GM18867 (cell line): ENCODE results near the gene MYO3B.

Source experiments
- ATAC-seq: cut with Tn5 transposase; IDR thresholded peaks from one replicate; pipeline ENCODE4 v1.9.1; 2021; ENCODE audit warnings: mild to moderate bottlenecking, moderate library complexity; ENCODE audit not compliant: unreplicated experiment

Gene MYO3B

GRCh38 chr2:170177950-170178781 is at the start of gene MYO3B:
Gene MYO3B (plus strand): TSS chr2:170178147. CDS start chr2:170178288, 141 bp downstream.
- ATAC-seq, result peak; percentile 61

DNA sequence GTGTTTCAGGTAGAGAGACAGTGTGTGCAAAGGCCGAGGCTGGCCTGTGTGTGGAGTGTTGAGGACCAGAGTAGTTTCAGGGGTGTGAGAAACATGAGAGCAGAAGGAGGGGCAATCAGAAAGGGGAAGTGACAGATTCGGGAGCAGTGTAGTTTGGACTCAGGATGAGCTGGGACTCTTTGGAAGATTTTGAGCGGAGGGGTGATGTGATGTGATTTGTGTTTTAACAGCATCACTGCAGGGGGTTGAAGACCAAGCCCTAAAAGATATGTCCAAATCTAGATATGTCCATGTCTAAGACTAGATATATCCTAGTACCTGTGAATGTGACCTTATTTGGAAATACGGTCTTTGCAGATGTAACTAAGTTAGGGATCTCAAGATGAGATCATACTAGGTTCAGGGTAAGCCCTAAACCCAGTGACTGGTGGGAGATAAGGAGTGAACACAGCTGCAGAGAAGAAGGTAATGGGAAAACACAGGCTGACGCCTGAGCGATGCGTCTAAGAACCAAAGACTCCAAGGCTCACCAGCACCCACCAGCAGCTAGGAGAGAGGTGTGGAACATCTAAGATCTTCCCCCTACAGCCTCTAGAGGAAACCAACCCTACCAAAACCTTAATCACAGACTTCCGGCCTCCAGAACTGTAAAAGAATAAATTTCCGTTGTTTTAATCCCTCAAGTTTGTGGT is 38.5 kb upstream of the MYO3B start:
- ATAC-seq, result peak; percentile 62

DNA sequence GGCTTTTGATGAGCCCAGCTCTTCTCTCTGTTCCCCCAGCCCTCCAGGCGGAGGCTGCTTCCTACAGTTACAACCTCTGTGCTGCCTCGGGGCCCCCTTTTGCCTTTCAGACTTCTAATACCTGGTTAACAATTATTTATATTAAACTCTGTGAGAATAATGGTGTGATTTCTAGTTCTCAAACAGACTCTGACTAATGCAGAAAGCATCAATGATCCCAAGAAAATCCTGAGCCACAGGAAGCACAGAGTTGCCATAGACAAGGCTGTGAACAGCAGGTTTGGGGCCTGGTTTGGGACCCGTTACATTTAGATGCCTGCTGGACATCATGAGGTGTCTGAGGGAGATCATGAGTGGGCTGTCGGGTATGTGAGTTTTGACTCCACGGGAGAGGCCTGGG is 37.4 kb upstream of the MYO3B start:
- ATAC-seq, result no peak

DNA sequence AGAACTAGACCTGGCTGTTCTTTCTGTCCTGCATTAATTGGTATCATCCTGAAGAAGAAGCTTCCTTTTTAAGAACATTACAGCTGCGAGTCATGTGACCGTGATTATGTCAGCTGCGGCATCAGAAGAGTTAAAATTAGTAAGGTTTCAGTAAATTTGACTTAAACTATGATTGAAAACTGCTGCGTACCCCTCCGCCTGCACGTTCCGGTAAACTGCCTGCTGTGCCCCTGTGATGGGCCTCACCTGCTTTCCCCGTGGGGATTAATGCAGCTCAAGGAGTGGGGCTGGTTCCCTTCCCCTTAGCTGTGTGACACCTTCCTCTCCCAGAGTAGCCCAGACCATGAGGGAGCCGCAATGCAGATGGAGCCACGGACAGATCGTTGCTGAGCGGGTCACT is 36.1 kb upstream of the MYO3B start:
- peak; percentile 55 for ATAC-seq

DNA sequence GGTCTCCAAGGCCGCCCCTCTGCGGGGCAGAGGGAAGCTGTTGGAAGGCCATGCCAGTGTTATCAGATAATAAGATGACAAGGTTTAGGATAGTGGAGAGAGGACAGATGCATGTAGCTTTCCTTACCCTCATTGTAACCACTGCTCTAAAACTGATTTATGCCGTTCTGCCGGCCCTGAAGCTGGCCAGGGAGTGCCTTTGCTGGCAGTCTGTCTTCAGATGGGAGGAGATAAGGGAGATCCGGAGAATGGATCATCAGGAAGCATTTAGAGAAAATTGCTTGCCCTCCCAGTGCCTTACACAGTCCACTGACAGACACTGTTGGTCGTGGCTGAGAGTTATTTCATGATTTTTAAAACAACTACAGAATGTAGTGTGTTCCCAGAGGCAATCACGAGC is 35.4 kb upstream of the MYO3B start:
- no peak for ATAC-seq

DNA sequence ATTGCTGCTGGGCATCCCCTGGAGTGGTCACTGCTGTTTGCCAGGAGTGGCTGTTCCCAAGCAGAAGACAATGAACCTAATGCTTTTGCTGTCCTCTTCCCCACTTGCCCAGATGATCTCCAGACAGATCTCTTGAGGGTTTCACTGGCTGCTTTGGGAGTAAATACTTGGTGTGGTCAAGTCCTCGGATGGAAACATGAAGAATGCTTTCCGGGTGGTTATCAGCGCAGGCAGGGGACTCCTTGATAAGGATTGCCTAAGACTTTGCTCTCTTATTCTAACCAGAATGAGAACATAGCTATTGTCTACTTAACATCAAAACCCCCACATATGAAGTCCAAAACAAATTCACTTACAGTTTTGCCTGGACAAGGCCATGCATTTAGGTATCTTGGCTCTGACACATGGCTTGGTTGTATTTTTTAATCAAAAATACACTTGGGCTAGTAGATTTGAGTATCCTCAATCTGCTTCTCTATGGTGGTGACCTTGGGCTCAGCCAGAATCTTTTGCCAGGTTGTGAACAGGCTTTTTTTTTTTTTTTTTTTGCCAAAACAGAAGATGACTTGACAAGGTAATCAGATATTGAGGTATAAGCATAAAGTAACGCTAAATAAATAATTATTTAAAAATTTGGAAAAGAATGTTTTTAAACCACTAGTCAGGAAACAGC is 34.8 kb upstream of the MYO3B start:
- ATAC-seq, result no peak

DNA sequence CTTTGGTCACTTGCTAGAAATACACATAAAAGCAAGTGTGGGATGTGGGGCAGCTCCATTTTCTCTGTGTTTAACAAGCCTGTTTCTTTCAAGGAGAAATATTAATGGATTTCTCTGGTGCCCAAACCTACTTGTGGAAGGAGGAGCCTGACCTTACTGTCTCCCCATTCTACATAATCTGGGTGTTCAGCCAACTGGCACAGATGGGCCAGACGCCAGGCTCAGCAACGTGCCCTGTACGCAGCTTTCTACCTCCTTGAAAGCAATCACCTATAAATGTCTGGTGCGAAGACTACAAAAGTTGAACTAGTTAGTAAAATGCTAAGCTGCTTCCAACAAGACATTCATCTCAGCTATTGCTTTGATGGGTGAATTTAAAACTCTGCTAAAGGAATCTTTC is 33.2 kb upstream of the MYO3B start:
- no peak for ATAC-seq

DNA sequence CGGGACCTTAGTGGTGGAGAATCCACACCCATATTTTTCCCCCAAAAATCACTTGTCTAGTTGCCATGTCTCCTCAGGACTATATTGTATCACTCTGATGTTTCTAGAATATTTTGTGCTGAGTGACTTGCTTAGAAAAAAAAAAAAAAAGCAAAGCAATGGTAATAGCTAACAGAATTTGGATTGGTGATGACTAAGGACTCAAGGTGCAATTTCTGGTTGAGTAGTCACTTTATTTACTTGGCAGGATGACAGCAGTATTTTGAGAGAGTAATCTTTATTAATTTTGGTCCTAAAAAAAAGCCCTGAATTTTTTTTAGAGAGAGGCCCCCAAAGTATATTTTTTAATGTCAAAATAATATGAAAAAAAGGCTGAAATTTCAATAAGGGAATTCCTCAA is 32.8 kb upstream of the MYO3B start:
- no peak for ATAC-seq

- ATAC-seq, result peak; percentile 45
These were observed 32.1 kb upstream of the MYO3B start for GRCh38 chr2:170145675-170146432.

DNA sequence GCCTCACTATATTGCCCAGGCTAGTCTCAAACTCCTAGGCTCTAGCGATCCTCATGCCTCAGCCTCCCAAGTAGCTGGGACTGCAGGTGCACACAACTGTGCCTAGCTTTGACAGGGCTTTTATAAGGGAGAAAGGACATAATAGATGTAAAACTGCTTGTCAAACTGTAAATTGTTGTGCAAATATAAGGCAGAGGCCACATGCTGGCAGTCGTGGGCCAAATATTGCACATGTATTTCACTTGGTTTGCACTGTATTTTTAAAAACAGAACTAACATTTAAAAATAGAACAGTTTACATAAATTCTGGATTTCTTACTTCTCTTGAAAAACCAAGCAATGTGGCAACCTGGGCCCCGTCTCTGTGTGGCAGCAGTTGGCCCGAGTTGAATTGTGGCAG is 31.2 kb upstream of the MYO3B start:
- no peak for ATAC-seq

DNA sequence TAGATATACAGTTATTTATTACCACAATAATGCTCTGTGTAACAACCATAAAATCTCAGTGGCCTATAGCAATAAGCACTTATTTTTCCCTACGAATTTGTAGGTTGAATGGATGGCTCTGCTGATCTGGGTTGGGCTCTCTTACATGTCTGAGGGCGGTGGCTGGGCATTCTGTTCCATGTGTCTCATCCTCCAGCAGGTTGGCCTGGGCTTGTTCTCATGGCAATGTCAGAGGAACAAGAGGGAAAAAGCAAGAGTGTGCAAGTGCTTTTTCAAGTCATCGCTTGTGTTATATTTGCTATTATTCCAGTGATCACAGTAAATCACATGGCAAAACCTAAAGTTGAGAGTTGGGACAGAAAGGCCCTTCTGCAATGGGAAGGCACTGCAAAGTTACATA is 30.4 kb upstream of the MYO3B start:
- no peak for ATAC-seq

- ATAC-seq, result no peak
These were observed 29.8 kb upstream of the MYO3B start for GRCh38 chr2:170148161-170148560.

GRCh38 chr2:170152421-170152820 is 25.5 kb upstream of the MYO3B start:
- ATAC-seq, result no peak

DNA sequence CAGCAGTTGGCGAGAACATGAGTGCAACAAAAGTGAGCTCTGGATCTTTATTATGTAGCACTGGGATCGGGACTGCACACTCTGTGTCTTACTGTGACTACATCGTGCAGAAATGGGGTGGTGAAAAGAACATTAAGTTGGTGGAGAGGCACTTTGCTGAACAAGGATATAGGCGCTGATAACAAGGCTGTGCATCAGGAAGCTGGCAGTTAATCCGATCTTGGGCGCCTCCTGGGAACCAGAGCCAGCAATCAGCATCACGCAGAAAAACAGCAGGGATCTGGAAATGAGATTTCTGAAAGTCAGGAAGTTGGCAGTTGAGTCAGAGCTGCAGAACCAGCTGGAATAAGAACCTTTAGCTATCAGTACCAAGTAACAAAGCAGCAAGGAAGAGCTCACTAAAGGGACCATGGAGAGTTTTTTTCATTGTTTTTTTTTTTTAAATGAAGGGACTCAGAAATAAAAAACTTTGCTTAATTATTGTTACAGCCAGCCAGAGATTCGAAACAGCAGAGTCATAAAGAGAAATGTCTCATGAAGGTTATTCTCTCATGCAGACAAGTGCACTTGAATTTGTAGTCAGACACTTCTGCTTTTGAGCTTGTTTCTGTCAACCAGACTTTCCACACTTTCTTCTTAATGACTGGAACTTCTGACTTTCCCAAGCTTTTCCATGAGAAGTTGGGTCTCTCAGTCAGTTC is 22.8 kb upstream of the MYO3B start:
- ATAC-seq, result peak; percentile 39

GRCh38 chr2:170155723-170156253 is 22.2 kb upstream of the MYO3B start:
- no peak for ATAC-seq

- no peak for ATAC-seq
These were observed 21.4 kb upstream of the MYO3B start for GRCh38 chr2:170156592-170156991.

DNA sequence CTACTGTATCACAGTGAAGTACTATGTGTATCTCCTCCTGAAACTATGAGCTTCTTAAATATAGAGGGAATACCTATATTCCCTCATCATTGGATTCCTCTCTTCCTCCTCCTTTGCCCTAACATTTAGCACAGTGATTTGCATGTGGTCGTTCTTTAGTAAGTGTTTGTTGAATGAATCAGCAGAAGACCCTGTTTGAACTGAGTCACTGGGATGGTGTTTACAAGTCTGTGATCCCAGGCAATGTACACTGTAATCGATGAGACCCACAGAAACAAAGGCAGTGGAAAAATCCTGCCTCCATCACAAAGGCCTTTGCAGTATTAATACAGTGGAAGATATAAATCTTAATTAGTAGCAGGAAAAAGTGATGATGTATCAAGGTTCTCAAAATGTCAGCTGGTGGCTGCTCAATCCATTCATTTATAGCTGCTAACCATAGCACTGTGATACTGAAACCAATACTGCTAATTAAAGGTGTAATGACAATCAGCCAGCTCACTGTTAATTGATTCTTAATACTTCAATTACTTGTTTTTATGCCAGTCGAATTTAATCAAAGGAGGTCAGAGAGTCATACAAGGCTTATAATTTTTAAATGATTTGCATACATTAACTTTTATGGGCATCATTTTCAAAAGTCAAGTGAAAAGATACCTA is 20.8 kb upstream of the MYO3B start:
- ATAC-seq, result no peak

DNA sequence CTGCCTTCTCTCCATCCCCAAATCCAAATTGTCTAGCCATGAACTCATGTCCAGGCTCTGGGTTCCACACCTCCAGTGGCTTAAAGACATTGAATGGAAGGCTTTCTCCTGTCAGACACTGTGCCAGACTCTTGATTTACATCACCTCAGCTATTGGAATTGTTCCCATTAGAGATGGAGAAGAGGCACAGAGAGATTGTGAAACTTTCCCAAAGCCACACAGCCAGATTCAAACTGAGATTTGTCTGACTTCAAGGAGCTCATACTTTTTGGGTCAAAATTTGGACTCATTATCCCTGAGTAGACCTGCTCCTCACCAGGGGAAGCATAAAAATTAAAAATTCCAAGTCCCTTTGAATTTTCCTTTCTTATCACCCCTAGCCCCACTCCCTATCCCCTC is 18.9 kb upstream of the MYO3B start:
- no peak for ATAC-seq

- no peak for ATAC-seq
These were observed 16.3 kb upstream of the MYO3B start for GRCh38 chr2:170161516-170162270.
